Sigmoid colon (tissue), 7 donors: Measurements from ENCODE around the gene APOBEC3B. TPM values are rescaled to one million over a fixed set of nuclear protein-coding genes. Genes with fewer than 3 reads are reported as not detected.
"Not testable (repeated sequence)": the region's sequence is repeated elsewhere in the genome, so short reads cannot be mapped to it uniquely, and the experiment has no call there.

Experiments used
- DNase-seq: peaks from one replicate; pipeline ENCODE4 v3.0.0-alpha.2; 2019
- H3K27ac ChIP-seq, 4 donors: fragments of 200-600 bp; sonication (generic); one replicate each; pipeline ENCODE4 v1.5.1; 2016 to 2019; ENCODE audit warnings: mild to moderate bottlenecking in 1 of 4
- H3K27me3 ChIP-seq, 3 donors: fragments of 200-600 bp; sonication (generic); one replicate each; pipeline ENCODE4 v1.5.1; 2019; ENCODE audit warnings: mild to moderate bottlenecking in 1 of 3
- H3K36me3 ChIP-seq, 4 donors: fragments of 200-600 bp; sonication (generic); one replicate each; pipeline ENCODE4 v1.5.1; 2016 to 2019
- H3K4me1 ChIP-seq, 4 donors: fragments of 200-600 bp; sonication (generic); one replicate each; pipeline ENCODE4 v1.5.1; 2017 to 2019
- H3K4me3 ChIP-seq, 4 donors: fragments of 200-600 bp; sonication (generic); one replicate each; pipeline ENCODE4 v1.5.1; 2017 to 2019; ENCODE audit warnings: mild to moderate bottlenecking in 2 of 4, moderate library complexity in 1 of 4
- H3K9me3 ChIP-seq, 4 donors: fragments of 200-600 bp in 3 of 4; sonication (generic) in 3 of 4; one replicate each; pipeline versions ENCODE4 v1.5.1 to v1.6.1; 2013 to 2019
- CTCF ChIP-seq, 4 experiments: fragments of 450-650 bp in 3 of 4; fragments of 200-600 bp in 1 of 4; IDR thresholded peaks; one replicate each; pipeline ENCODE4 v1.5.1; 2016 to 2019; ENCODE audit warnings: antibody characterized with exemption in 4 of 4, mild to moderate bottlenecking in 3 of 4, moderate library complexity in 2 of 4
- EP300 ChIP-seq, 4 donors: sonication (generic); formaldehyde crosslinking; IDR thresholded peaks; one replicate each; pipeline ENCODE4 v1.6.1; 2017; ENCODE audit warnings: antibody characterized with exemption in 4 of 4
- POLR2A ChIP-seq, 2 donors: fragments of 450-650 bp; IDR thresholded peaks; one replicate each; pipeline ENCODE4 v1.6.1; 2016; ENCODE audit warnings: antibody characterized with exemption in 2 of 2, mild to moderate bottlenecking in 2 of 2, moderate library complexity in 2 of 2
- POLR2AphosphoS5 ChIP-seq, 4 donors: sonication (generic); formaldehyde crosslinking; IDR thresholded peaks; one replicate each; pipeline ENCODE4 v1.6.1; 2017; ENCODE audit warnings: antibody characterized with exemption in 4 of 4
- WGBS, 2 donors: extraction: QIAGEN DNeasy Blood & Tissue Kit; methylation state at CpG; one replicate each; pipeline ENCODE4 v1.1.7; 2013; 5-methylcytosine and 5-hydroxymethylcytosine counted together
- intact Hi-C: fragments of 100-400 bp; cut with DNase I; formaldehyde crosslinking; loops from one replicate; pipeline ENCODE4 v1.15.1; 2023
- polyA plus RNA-seq, 3 donors: library from polyadenylated mRNA; stranded (reverse); fragments of 200-250 nt; gene quantifications; one replicate each; pipeline ENCODE4 v1.2.3, GENCODE V29; 2013
- total RNA-seq, 4 donors: library from RNA; depleted of rRNA; stranded (reverse); fragments of >200 nt; gene quantifications; one replicate each; pipeline ENCODE4 v1.1.0, GENCODE V29; 2016
- donor health status: healthy with polysubstance abuse.
- donor health status: Bipolar disorder and iron deficiency.
- donor health status: healthy.

The APOBEC3B gene
- total and polyA plus RNA-seq, 7 donors: 0.71 to 81.6 (median 13.5) TPM; not detected in 2

- WGBS, 2 donors: 73 to 86% methylated on average over 5 of the region's 5 CpGs
- Histone ChIP-seq H3K27me3 (peaks cover 0 to 28% (median 0%) of the 10 kb centered on the region in 3 donors), H3K27ac (no peak overlapping the region), H3K4me3 (no peak overlapping the region), H3K4me1 (no peaks in the 10 kb centered on the region), H3K36me3 (no peaks in the 10 kb centered on the region), H3K9me3 (no peaks in the 10 kb centered on the region)
- DNase-seq: no peak
- intact Hi-C loops: no loop called here
- no peak for TF ChIP-seq POLR2AphosphoS5 (IDR thresholded peaks at IDR 0.05)
- TF ChIP-seq POLR2A (IDR thresholded peaks at IDR 0.05): no peak
- no peak for TF ChIP-seq CTCF (IDR thresholded peaks at IDR 0.05)
- no peak for TF ChIP-seq EP300 (IDR thresholded peaks at IDR 0.05)
These were observed 39.4 kb upstream of the APOBEC3B start for GRCh38 chr22:38942702-38943101.

- 46 to 77% methylated on average over 9 of the region's 9 CpGs for WGBS, 2 donors
- no peaks in the 10 kb centered on the region for H3K9me3 ChIP-seq
- H3K4me3 ChIP-seq: no peak overlapping the region
- no peak overlapping the region for H3K27ac ChIP-seq
- H3K36me3 ChIP-seq: no peaks in the 10 kb centered on the region
- no peak for TF ChIP-seq EP300 (IDR thresholded peaks at IDR 0.05)
- TF ChIP-seq CTCF (IDR thresholded peaks at IDR 0.05): no peak
- TF ChIP-seq POLR2AphosphoS5 (IDR thresholded peaks at IDR 0.05): no peak
- TF ChIP-seq POLR2A (IDR thresholded peaks at IDR 0.05): no peak
- no peaks in the 10 kb centered on the region for H3K4me1 ChIP-seq
- peaks cover 0 to 28% (median 0%) of the 10 kb centered on the region in 3 donors for H3K27me3 ChIP-seq
- no peak for DNase-seq
- intact Hi-C loops: no loop called here
These were observed 38.9 kb upstream of the APOBEC3B start for GRCh38 chr22:38943201-38943600.

GRCh38 chr22:38943882-38944281, 38.3 kb upstream of the APOBEC3B start:
- 67 to 73% methylated on average over 3 of the region's 3 CpGs for WGBS, 2 donors
- intact Hi-C loops: no loop called here
- H3K27ac ChIP-seq: no peak overlapping the region
- H3K36me3 ChIP-seq: no peaks in the 10 kb centered on the region
- H3K27me3 ChIP-seq: peaks cover 0 to 28% (median 0%) of the 10 kb centered on the region in 3 donors
- H3K4me3 ChIP-seq: no peak overlapping the region
- DNase-seq: no peak
- no peaks in the 10 kb centered on the region for H3K9me3 ChIP-seq
- TF ChIP-seq EP300 (IDR thresholded peaks at IDR 0.05): no peak
- no peak for TF ChIP-seq POLR2A (IDR thresholded peaks at IDR 0.05)
- TF ChIP-seq CTCF (IDR thresholded peaks at IDR 0.05): no peak
- no peaks in the 10 kb centered on the region for H3K4me1 ChIP-seq

- Histone ChIP-seq H3K9me3 (no peaks in the 10 kb centered on the region), H3K4me3 (no peak overlapping the region), H3K36me3 (no peaks in the 10 kb centered on the region), H3K4me1 (no peaks in the 10 kb centered on the region), H3K27me3 (peaks cover 0 to 28% (median 0%) of the 10 kb centered on the region in 3 donors), H3K27ac (no peak overlapping the region)
- intact Hi-C loops: no loop called here
- 92% methylated on average over 7 of the region's 7 CpGs for WGBS, 2 donors
- peak; percentile 27 for DNase-seq
- no peak for TF ChIP-seq EP300 (IDR thresholded peaks at IDR 0.05)
These were observed 37.5 kb upstream of the APOBEC3B start for GRCh38 chr22:38944653-38945052.

- H3K4me3 ChIP-seq, H3K9me3 ChIP-seq, H3K36me3 ChIP-seq, H3K4me1 ChIP-seq, intact Hi-C loops, H3K27ac ChIP-seq, DNase-seq: not testable (repeated sequence)
- peaks cover 0 to 28% (median 0%) of the 10 kb centered on the region in 3 donors for H3K27me3 ChIP-seq
These were observed 36.3 kb upstream of the APOBEC3B start for GRCh38 chr22:38945706-38946338.

- Histone ChIP-seq H3K27me3 (peaks cover 0 to 28% (median 0%) of the 10 kb centered on the region in 3 donors), H3K4me3 (no peak overlapping the region), H3K36me3 (no peaks in the 10 kb centered on the region), H3K27ac (no peak overlapping the region), H3K4me1 (no peaks in the 10 kb centered on the region), H3K9me3 (no peaks in the 10 kb centered on the region)
- TF ChIP-seq POLR2A (IDR thresholded peaks at IDR 0.05): no peak
- TF ChIP-seq EP300 (IDR thresholded peaks at IDR 0.05): no peak
- TF ChIP-seq POLR2AphosphoS5 (IDR thresholded peaks at IDR 0.05): no peak
- no peak for TF ChIP-seq CTCF (IDR thresholded peaks at IDR 0.05)
- intact Hi-C loops: no loop called here
- DNase-seq: peak; percentile 28
- WGBS, 2 donors: 92 to 95% methylated on average over 8 of the region's 8 CpGs
These were observed 35.4 kb upstream of the APOBEC3B start for GRCh38 chr22:38946771-38947170.
